GM12873 (cell line): ENCODE measurements around the gene HIPK1.

Experiments
- TF ChIP-seq, protein P1 (sequence below): IDR thresholded peaks from 2 replicates; pipeline ENCODE4 v1.5.1; 2012; ENCODE audit warnings: low read depth, mild to moderate bottlenecking, moderate library complexity, low read length, control low read depth; ENCODE audit not compliant: insufficient read depth; ENCODE audit errors: missing control alignments

HIPK1 gene

DNA sequence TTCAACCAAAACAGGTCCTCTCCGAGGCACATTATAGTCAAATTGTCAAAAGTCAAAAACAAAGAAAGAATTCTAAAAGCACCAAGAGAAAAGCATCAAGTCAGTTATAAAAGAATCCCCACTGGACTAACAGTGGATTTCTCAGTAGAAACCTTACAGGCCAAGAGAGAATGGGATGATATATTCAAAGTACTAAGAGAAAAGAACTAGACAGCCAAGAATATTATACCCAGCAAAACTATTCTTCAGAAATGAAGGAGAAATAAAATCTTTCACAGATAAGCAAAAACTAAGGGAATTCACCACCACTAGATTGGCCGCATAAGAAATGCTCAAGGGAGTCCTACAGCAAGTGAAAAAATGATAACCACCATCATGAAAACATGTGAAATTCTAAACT lies 66.3 kb downstream of the HIPK1 start:
- TF ChIP-seq, protein P1, sequence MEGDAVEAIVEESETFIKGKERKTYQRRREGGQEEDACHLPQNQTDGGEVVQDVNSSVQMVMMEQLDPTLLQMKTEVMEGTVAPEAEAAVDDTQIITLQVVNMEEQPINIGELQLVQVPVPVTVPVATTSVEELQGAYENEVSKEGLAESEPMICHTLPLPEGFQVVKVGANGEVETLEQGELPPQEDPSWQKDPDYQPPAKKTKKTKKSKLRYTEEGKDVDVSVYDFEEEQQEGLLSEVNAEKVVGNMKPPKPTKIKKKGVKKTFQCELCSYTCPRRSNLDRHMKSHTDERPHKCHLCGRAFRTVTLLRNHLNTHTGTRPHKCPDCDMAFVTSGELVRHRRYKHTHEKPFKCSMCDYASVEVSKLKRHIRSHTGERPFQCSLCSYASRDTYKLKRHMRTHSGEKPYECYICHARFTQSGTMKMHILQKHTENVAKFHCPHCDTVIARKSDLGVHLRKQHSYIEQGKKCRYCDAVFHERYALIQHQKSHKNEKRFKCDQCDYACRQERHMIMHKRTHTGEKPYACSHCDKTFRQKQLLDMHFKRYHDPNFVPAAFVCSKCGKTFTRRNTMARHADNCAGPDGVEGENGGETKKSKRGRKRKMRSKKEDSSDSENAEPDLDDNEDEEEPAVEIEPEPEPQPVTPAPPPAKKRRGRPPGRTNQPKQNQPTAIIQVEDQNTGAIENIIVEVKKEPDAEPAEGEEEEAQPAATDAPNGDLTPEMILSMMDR: no peak

GRCh38 chr1:113998361-113998760 lies 69.2 kb downstream of the HIPK1 start:
- TF ChIP-seq, protein P1: no peak

DNA sequence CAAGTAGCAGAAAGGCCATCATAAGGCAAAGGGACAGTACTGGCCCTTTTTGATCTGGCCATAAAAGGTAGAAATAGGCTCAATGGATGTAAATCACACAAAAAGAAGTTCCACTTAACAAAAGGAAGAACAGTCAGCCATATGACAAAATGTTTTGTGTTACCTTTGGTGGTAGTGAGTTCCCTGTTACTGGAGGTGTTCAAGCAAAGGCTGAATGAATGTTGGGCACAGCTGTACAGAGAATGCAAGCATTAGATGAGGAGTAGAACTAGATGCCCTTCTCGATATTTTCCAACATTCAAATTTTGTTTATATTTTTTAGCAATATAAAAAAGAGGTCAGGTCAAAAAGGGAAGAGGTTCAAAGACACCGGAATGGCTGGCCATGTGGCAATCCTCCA lies 70.1 kb downstream of the HIPK1 start:
- TF ChIP-seq, protein P1: no peak

- TF ChIP-seq, protein P1: no peak
These were observed 70.7 kb downstream of the HIPK1 start for GRCh38 chr1:113999799-114000198.

DNA sequence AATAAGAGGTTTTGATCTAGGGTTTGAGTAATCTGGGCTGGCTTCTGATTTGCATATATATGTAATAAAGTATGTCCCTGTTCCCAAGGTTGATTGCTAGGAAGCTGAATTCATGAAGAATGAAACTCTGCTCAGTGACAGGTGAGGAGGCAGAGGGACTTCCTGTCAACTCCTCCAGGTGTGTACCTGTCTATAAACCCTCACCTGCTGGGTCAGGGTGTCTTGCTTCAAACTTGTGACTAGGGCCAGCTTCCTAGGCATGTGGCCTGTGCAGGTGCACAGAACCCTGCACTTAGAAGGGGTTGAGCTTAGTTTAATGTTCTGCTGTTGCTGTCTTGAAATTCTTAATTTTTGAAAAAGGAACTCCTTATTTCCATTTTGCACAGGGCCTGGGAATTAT lies 71.3 kb downstream of the HIPK1 start:
- TF ChIP-seq, protein P1: no peak

DNA sequence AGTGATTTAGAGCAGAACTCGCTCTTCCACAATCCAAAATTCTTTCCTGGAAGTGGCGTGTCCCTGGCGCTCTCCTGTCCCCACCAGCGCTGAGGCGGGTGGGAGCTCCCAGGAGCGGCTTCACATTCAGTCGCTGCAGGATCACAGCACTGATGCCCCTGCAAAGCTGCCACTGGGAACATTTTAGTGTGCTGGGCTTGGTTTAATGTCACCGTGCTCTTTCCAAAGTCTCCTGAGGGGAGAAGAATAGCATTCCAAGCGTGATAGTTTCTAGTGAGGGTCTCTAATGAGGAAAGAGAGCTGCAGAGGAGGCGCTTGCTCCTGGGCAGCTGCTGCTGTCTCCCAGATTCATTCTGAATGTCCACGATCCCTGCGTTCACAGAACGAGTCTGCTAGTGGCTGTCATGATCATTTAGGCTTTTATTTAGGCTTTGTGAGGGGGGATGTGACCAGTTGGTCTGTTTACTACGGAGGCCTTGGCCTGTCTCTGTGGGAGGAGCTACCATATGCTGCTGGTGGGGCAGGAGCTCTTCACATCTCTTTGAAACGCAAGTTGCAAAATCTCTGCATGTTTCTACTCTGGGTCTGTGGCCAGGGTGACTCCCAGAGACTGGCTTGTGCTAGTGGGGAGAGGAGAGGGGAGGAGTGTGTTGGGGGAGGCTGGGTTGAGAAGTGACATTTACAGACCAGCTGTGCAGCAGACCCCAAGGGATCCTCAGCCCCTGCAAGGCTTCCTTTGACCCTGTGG lies 73.5 kb downstream of the HIPK1 start:
- TF ChIP-seq, protein P1: no peak

- TF ChIP-seq, protein P1: no peak
These were observed 74.3 kb downstream of the HIPK1 start for GRCh38 chr1:114003431-114003830.
